ENCODE data around the gene DIPK2A.

DNA sequence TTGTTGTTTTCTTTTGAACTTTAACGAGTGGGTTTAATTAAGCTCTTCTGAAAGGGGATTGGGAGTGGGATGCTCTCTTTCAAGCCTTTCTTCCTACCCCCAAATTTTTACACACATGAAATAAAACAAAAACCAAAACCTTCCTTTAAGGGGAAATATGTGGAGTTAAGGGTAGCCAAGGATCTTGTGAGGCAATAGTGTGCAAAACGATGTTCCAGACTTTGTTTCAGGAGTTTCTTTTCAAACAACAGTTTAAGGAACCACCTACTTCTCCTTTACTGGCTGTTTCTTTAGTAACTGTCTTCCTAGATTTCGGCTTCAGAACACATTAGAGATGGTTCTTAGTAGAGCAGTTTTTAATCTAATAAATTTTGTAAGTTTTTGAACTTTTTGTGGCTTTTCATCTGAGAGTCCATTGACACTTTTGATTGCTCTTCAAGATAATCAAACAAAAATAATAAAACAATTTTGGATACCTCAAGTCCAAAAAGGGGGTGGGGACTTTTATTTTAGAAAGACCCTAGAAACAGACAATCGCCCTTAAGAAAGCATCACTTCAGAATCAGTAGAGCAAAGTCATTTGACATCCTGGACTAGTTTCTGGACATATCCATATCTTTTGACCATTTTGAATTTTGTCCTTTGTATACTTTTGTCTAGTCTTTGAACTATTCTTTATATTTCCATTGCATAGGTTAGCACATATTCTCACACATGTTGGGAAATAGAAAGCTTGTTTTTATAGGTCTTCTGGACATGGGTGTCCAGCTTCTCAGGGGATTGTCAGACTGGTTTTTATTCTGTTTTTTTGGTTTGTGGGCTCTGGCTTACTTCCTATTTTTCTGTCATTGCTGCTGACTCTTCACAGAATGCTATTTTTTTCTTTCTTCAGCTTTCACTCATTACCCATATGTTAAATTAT, 6.0 kb downstream of the DIPK2A start:
- TF ChIP-seq, protein P1, sequence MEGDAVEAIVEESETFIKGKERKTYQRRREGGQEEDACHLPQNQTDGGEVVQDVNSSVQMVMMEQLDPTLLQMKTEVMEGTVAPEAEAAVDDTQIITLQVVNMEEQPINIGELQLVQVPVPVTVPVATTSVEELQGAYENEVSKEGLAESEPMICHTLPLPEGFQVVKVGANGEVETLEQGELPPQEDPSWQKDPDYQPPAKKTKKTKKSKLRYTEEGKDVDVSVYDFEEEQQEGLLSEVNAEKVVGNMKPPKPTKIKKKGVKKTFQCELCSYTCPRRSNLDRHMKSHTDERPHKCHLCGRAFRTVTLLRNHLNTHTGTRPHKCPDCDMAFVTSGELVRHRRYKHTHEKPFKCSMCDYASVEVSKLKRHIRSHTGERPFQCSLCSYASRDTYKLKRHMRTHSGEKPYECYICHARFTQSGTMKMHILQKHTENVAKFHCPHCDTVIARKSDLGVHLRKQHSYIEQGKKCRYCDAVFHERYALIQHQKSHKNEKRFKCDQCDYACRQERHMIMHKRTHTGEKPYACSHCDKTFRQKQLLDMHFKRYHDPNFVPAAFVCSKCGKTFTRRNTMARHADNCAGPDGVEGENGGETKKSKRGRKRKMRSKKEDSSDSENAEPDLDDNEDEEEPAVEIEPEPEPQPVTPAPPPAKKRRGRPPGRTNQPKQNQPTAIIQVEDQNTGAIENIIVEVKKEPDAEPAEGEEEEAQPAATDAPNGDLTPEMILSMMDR (conservative IDR thresholded peaks at IDR 0.05; ENCODE audit: low read length): no peak
- TF ChIP-seq EZH2phosphoT487 (IDR thresholded peaks at IDR 0.05; ENCODE audit: borderline replicate concordance, low read depth, low read length): no peak

Data from OCI-LY7 (cell line).